Mesodermal cell (in vitro differentiated cells): ENCODE results near the gene CAV1.

ENCODE experiments used
- H3K27ac ChIP-seq: 2 replicates; pipeline ENCODE4 v1.7.0; 2013; ENCODE audit warnings: mild to moderate bottlenecking, low read depth, low read length, moderate library complexity; ENCODE audit not compliant: severe bottlenecking
- H3K36me3 ChIP-seq: 2 replicates; pipeline ENCODE4 v1.7.1; 2013; ENCODE audit warnings: mild to moderate bottlenecking, low read length, moderate library complexity; ENCODE audit not compliant: control insufficient read depth, insufficient read depth
- H3K4me1 ChIP-seq: one replicate; pipeline ENCODE4 v1.7.1; 2013; ENCODE audit warnings: mild to moderate bottlenecking, low read length; ENCODE audit not compliant: insufficient read depth, control insufficient read depth, poor library complexity, severe bottlenecking
- H3K4me3 ChIP-seq: 2 replicates; pipeline ENCODE4 v1.7.0; 2013; ENCODE audit warnings: low read length, control low read depth, mild to moderate bottlenecking; ENCODE audit not compliant: insufficient read depth, poor library complexity, severe bottlenecking; ENCODE audit errors: extremely low read depth
- H3K9me3 ChIP-seq: 2 replicates; pipeline ENCODE4 v1.7.1; 2013; ENCODE audit warnings: mild to moderate bottlenecking, low read length, moderate library complexity; ENCODE audit not compliant: control insufficient read depth
- WGBS, 2 experiments: methylation state at CpG; one replicate each; pipeline ENCODE4 v1.1.5; 2013; ENCODE audit warnings: missing lambda C conversion rate in 2 of 2; ENCODE audit not compliant: insufficient coverage in 2 of 2; 5-methylcytosine and 5-hydroxymethylcytosine counted together

Gene CAV1

GRCh38 chr7:116505823-116506222 lies 19.0 kb upstream of the CAV1 start:
- Histone ChIP-seq H3K27ac (no peak overlapping the region), H3K36me3 (peaks cover 8% of the 10 kb centered on the region), H3K4me1 (peaks cover 2% of the 10 kb centered on the region), H3K9me3 (no peaks in the 10 kb centered on the region), H3K4me3 (no peak overlapping the region)
- WGBS, 2 experiments, result 90% methylated on average over 2 of the region's 3 CpGs; no CpG with 5 or more reads in 1 of the 2 experiments

- 85 to 91% methylated on average over 5 to 6 of the region's 7 CpGs for WGBS, 2 experiments
- Histone ChIP-seq H3K4me3 (no peak overlapping the region), H3K9me3 (no peaks in the 10 kb centered on the region), H3K36me3 (peaks cover 8% of the 10 kb centered on the region), H3K27ac (no peak overlapping the region), H3K4me1 (peaks cover 4% of the 10 kb centered on the region)
Measured at GRCh38 chr7:116509982-116510579, 14.8 kb upstream of the CAV1 start.

- peaks cover 3% of the 10 kb centered on the region for H3K36me3 ChIP-seq
- H3K4me1 ChIP-seq, result peaks cover 4% of the 10 kb centered on the region
- H3K4me3 ChIP-seq, result no peak overlapping the region
- H3K27ac ChIP-seq, result no peak overlapping the region
- H3K9me3 ChIP-seq, result no peaks in the 10 kb centered on the region
Measured at GRCh38 chr7:116510795-116511194, 14.0 kb upstream of the CAV1 start.

GRCh38 chr7:116511552-116512519 lies 13.0 kb upstream of the CAV1 start:
- Histone ChIP-seq H3K27ac (no peak overlapping the region), H3K4me3 (no peak overlapping the region), H3K36me3 (no peaks in the 10 kb centered on the region), H3K9me3 (no peaks in the 10 kb centered on the region), H3K4me1 (peaks cover 4% of the 10 kb centered on the region)
- WGBS, 2 experiments, result 85 to 93% methylated on average over 7 to 10 of the region's 12 CpGs

- Histone ChIP-seq H3K27ac (no peak overlapping the region), H3K36me3 (no peaks in the 10 kb centered on the region), H3K4me3 (no peak overlapping the region), H3K9me3 (no peaks in the 10 kb centered on the region), H3K4me1 (peaks cover 4% of the 10 kb centered on the region)
- 100% methylated on average over 1 to 2 of the region's 4 CpGs for WGBS, 2 experiments
Measured at GRCh38 chr7:116512520-116513188, 12.2 kb upstream of the CAV1 start.

- Histone ChIP-seq H3K4me3 (no peak overlapping the region), H3K36me3 (no peaks in the 10 kb centered on the region), H3K27ac (no peak overlapping the region), H3K4me1 (peaks cover 7% of the 10 kb centered on the region), H3K9me3 (no peaks in the 10 kb centered on the region)
Measured at GRCh38 chr7:116515584-116515983, 9.3 kb upstream of the CAV1 start.

GRCh38 chr7:116516324-116516723 lies 8.5 kb upstream of the CAV1 start:
- Histone ChIP-seq H3K4me3 (no peak overlapping the region), H3K27ac (no peak overlapping the region), H3K4me1 (peaks cover 7% of the 10 kb centered on the region), H3K9me3 (no peaks in the 10 kb centered on the region), H3K36me3 (no peaks in the 10 kb centered on the region)

- peaks cover 13% of the 10 kb centered on the region for H3K4me1 ChIP-seq
- H3K27ac ChIP-seq, result no peak overlapping the region
- no peaks in the 10 kb centered on the region for H3K36me3 ChIP-seq
- H3K4me3 ChIP-seq, result no peak overlapping the region
- no peaks in the 10 kb centered on the region for H3K9me3 ChIP-seq
- WGBS, 2 experiments, result 100% methylated on average over 1 of the region's 1 CpG; no CpG with 5 or more reads in 1 of the 2 experiments
Measured at GRCh38 chr7:116517626-116518025, 7.2 kb upstream of the CAV1 start.

GRCh38 chr7:116518961-116519360 lies 5.9 kb upstream of the CAV1 start:
- H3K4me1 ChIP-seq, result peaks cover 23% of the 10 kb centered on the region
- H3K9me3 ChIP-seq, result no peaks in the 10 kb centered on the region
- H3K36me3 ChIP-seq, result no peaks in the 10 kb centered on the region
- no peak overlapping the region for H3K27ac ChIP-seq
- H3K4me3 ChIP-seq, result no peak overlapping the region

- Histone ChIP-seq H3K4me3 (no peak overlapping the region), H3K4me1 (peaks cover 28% of the 10 kb centered on the region), H3K36me3 (no peaks in the 10 kb centered on the region), H3K9me3 (no peaks in the 10 kb centered on the region), H3K27ac (no peak overlapping the region)
- whole genome bisulfite sequencing, 2 experiments, result 100% methylated on average over 2 of the region's 6 CpGs; no CpG with 5 or more reads in 1 of the 2 experiments
Measured at GRCh38 chr7:116521046-116521664, 3.7 kb upstream of the CAV1 start.
